RWPE2 (cell line): ENCODE results near the gene KRTAP4-8.

Experiments
- ATAC-seq: fragments of 200-7000 bp; cut with Tn5 transposase; 3 replicates; pipeline ENCODE4 v1.9.1; 2021; ENCODE audit warnings: low read depth
- DNase-seq: peaks from one replicate; pipeline ENCODE4 v3.0.0-alpha.2; 2020; ENCODE audit warnings: low spot score
- H3K27ac ChIP-seq: fragments of 450-650 bp; 2 replicates; pipeline ENCODE4 v1.5.1; 2017; ENCODE audit warnings: mild to moderate bottlenecking; ENCODE audit not compliant: poor library complexity, severe bottlenecking
- H3K27me3 ChIP-seq: fragments of 250-450 bp; sonication (Bioruptor Pico); 2 replicates; pipeline ENCODE4 v1.5.1; 2021; ENCODE audit warnings: mild to moderate bottlenecking, moderate library complexity; ENCODE audit not compliant: insufficient read depth, poor library complexity, severe bottlenecking
- H3K36me3 ChIP-seq: fragments of 250-450 bp; sonication (Bioruptor Pico); 2 replicates; pipeline ENCODE4 v1.5.1; 2020; ENCODE audit warnings: low read depth, mild to moderate bottlenecking, moderate library complexity
- H3K4me1 ChIP-seq: fragments of 250-450 bp; sonication (Bioruptor Pico); 2 replicates; pipeline ENCODE4 v1.5.1; 2021; ENCODE audit warnings: mild to moderate bottlenecking, moderate library complexity; ENCODE audit not compliant: insufficient read depth, poor library complexity, severe bottlenecking
- H3K4me3 ChIP-seq: fragments of 250-450 bp; sonication (Bioruptor Pico); 2 replicates; pipeline ENCODE4 v1.5.1; 2021; ENCODE audit warnings: mild to moderate bottlenecking, moderate library complexity; ENCODE audit not compliant: severe bottlenecking
- H3K9me3 ChIP-seq: fragments of 250-450 bp; sonication (Bioruptor Pico); 2 replicates; pipeline ENCODE4 v1.5.1; 2021; ENCODE audit warnings: mild to moderate bottlenecking, moderate library complexity; ENCODE audit not compliant: severe bottlenecking
- TF ChIP-seq, protein P1 (sequence below): fragments of 450-650 bp; IDR thresholded peaks from one replicate; pipeline ENCODE4 v1.5.1; 2017; ENCODE audit warnings: mild to moderate bottlenecking, moderate library complexity; ENCODE audit not compliant: poor library complexity, severe bottlenecking

The KRTAP4-8 gene

DNA sequence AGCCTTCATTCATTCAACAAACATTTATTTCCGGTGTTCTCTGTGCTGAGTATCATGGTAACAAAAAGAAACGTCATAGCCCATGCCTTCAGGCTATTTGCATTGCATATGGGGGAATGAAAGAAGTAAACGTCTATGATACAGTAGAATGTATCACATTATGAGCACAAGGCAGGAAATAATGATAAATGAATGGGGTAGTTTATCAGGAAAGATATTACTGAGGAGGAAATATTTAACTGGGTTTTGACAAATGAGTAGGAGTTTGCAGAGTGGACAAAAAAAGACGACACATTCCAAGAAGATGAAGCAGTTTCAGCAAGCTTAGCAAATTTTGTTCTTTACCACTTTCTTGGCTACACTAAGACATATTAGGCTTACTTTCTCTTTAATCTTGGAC lies 15.3 kb downstream of the KRTAP4-8 start:
- H3K9me3 ChIP-seq = no peaks in the 10 kb centered on the region
- H3K36me3 ChIP-seq = no peaks in the 10 kb centered on the region
- H3K4me1 ChIP-seq = peaks cover 9% of the 10 kb centered on the region
- H3K4me3 ChIP-seq = no peak overlapping the region
- ATAC-seq (peak; percentile 70), DNase-seq (no peak)
- no peaks in the 10 kb centered on the region for H3K27me3 ChIP-seq
- TF ChIP-seq, protein P1, sequence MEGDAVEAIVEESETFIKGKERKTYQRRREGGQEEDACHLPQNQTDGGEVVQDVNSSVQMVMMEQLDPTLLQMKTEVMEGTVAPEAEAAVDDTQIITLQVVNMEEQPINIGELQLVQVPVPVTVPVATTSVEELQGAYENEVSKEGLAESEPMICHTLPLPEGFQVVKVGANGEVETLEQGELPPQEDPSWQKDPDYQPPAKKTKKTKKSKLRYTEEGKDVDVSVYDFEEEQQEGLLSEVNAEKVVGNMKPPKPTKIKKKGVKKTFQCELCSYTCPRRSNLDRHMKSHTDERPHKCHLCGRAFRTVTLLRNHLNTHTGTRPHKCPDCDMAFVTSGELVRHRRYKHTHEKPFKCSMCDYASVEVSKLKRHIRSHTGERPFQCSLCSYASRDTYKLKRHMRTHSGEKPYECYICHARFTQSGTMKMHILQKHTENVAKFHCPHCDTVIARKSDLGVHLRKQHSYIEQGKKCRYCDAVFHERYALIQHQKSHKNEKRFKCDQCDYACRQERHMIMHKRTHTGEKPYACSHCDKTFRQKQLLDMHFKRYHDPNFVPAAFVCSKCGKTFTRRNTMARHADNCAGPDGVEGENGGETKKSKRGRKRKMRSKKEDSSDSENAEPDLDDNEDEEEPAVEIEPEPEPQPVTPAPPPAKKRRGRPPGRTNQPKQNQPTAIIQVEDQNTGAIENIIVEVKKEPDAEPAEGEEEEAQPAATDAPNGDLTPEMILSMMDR = no peak
- peak overlapping the region; percentile 71 for H3K27ac ChIP-seq

GRCh38 chr17:41076788-41077187 lies 21.2 kb downstream of the KRTAP4-8 start:
- Histone ChIP-seq H3K4me3 (no peak overlapping the region), H3K27me3 (no peaks in the 10 kb centered on the region), H3K9me3 (no peaks in the 10 kb centered on the region), H3K36me3 (no peaks in the 10 kb centered on the region), H3K27ac (no peak overlapping the region), H3K4me1 (no peaks in the 10 kb centered on the region)
- TF ChIP-seq, protein P1 = no peak
- ATAC-seq (no peak), DNase-seq (no peak)

DNA sequence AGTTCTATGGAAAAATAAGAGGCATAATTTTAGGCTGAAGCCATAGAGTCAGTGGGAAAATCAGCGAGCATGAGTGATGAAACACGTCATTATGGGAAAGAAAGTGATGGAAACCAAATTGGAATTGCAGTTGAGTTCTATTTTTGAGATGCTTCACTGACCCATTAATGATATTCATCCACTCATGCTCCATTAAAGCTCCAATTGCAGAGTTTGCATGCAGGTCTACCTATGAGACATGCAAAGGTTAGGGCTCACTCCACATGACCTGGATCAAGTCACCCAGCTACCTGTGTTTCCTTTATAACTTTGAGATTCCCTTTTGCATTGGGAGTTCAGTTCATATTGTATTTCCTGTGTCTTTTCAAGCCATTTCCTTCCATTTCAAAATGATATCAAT lies 24.3 kb downstream of the KRTAP4-8 start:
- ATAC-seq = no peak
- no peak for DNase-seq
- TF ChIP-seq, protein P1 = no peak
- no peaks in the 10 kb centered on the region for H3K4me1 ChIP-seq
- H3K36me3 ChIP-seq = no peaks in the 10 kb centered on the region
- no peak overlapping the region for H3K27ac ChIP-seq
- no peaks in the 10 kb centered on the region for H3K9me3 ChIP-seq
- no peak overlapping the region for H3K4me3 ChIP-seq
- no peaks in the 10 kb centered on the region for H3K27me3 ChIP-seq

GRCh38 chr17:41071606-41072360 lies 26.2 kb downstream of the KRTAP4-8 start:
- no peaks in the 10 kb centered on the region for H3K4me1 ChIP-seq
- H3K27me3 ChIP-seq = no peaks in the 10 kb centered on the region
- H3K9me3 ChIP-seq = no peaks in the 10 kb centered on the region
- H3K4me3 ChIP-seq = no peak overlapping the region
- H3K36me3 ChIP-seq = no peaks in the 10 kb centered on the region
- ATAC-seq = no peak
- TF ChIP-seq, protein P1 = no peak
- no peak overlapping the region for H3K27ac ChIP-seq
- DNase-seq = no peak

DNA sequence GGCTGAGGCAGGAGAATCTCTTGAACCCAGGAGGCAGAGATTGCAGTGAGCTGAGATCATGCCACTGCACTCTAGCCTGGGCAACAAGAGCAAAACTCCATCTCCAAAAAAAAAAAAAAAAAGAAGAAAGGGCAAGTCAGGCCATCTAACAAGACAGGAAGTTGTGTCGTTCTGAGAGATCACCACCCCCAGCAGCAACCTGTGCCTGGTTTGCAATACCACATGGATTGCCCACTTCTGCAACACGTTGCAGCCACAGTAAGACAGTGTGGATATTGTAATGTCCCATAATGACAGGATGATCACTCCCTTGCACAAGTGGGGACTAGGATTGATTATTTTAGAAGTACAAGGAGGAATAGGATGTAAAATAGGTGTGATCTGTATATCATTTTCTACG lies 28.9 kb downstream of the KRTAP4-8 start:
- TF ChIP-seq, protein P1 = no peak
- no peak overlapping the region for H3K27ac ChIP-seq
- ATAC-seq (no peak), DNase-seq (no peak)
- H3K27me3 ChIP-seq = no peaks in the 10 kb centered on the region
- no peak overlapping the region for H3K4me3 ChIP-seq
- peaks cover 10% of the 10 kb centered on the region for H3K4me1 ChIP-seq
- no peaks in the 10 kb centered on the region for H3K9me3 ChIP-seq
- H3K36me3 ChIP-seq = no peaks in the 10 kb centered on the region
